IMR-90 (cell line): Measurements from ENCODE around the gene MCAM. TPM values are rescaled to one million over a fixed set of nuclear protein-coding genes. Genes with fewer than 3 reads are reported as not detected.

Experiments
- ATAC-seq: fragments of 200-7000 bp; cut with Tn5 transposase; 2 replicates; pipeline ENCODE4 v1.9.1; 2020; ENCODE audit warnings: low read depth, mild to moderate bottlenecking, moderate library complexity
- BruUV-seq: library from RNA; stranded (reverse); fragments of 400-500 nt; replicated peaks from 2 replicates; lab custom pipeline; 2021; lab: Mats Ljungman, UMichigan
- CTCF ChIA-PET: fragments of 300-600 bp; formaldehyde crosslinking; extraction: SDS; loops from one replicate; lab custom pipeline; 2021; ENCODE audit warnings: antibody characterized with exemption; lab: Yijun Ruan, JAX
- POLR2A ChIA-PET: fragments of 300-600 bp; sonication (Branson Sonifier 250); formaldehyde crosslinking; loops from one replicate; lab custom pipeline; 2022; ENCODE audit warnings: antibody characterized with exemption; ENCODE audit not compliant: unreplicated experiment; lab: Charles Lee
- DNase-seq: peaks from one replicate; pipeline ENCODE4 v3.0.0; 2013
- H2AFZ ChIP-seq: replicated peaks from 2 replicates; pipeline ENCODE3; 2013; ENCODE audit warnings: low read length, mild to moderate bottlenecking; ENCODE audit not compliant: poor library complexity
- H2AK5ac ChIP-seq: 2 replicates; pipeline ENCODE4 v1.6.1; 2013; ENCODE audit warnings: low read depth, low read length, inconsistent platforms
- H2AK9ac ChIP-seq: replicated peaks from 2 replicates; pipeline ENCODE3; 2013; ENCODE audit warnings: mild to moderate bottlenecking, low read depth, low read length, moderate library complexity; ENCODE audit not compliant: poor library complexity
- H2BK120ac ChIP-seq: 2 replicates; pipeline ENCODE4 v1.6.1; 2013; ENCODE audit warnings: low read depth, low read length, inconsistent platforms
- H2BK15ac ChIP-seq: 3 replicates; pipeline ENCODE4 v1.6.1; 2013; ENCODE audit warnings: low read depth, low read length, inconsistent platforms
- H2BK20ac ChIP-seq: 2 replicates; pipeline ENCODE4 v1.6.1; 2013; ENCODE audit warnings: low read depth, mild to moderate bottlenecking, inconsistent platforms, low read length, moderate library complexity
- H2BK5ac ChIP-seq: 2 replicates; pipeline ENCODE4 v1.6.1; 2013; ENCODE audit warnings: mild to moderate bottlenecking, low read depth, low read length, inconsistent platforms; ENCODE audit not compliant: poor library complexity, severe bottlenecking
- H3K14ac ChIP-seq: replicated peaks from 2 replicates; pipeline ENCODE4 v1.6.1; 2013; ENCODE audit warnings: low read depth, low read length, inconsistent platforms
- H3K18ac ChIP-seq: 2 replicates; pipeline ENCODE4 v1.6.1; 2013; ENCODE audit warnings: low read depth, low read length, control low read depth
- H3K23ac ChIP-seq: 2 replicates; pipeline ENCODE4 v1.6.1; 2013; ENCODE audit warnings: low read depth, low read length, inconsistent platforms
- H3K27ac ChIP-seq: 2 replicates; pipeline ENCODE4 v1.5.1; 2013; ENCODE audit warnings: mild to moderate bottlenecking, control low read depth, low read length; ENCODE audit not compliant: insufficient read depth
- H3K27me3 ChIP-seq: 2 replicates; pipeline ENCODE4 v1.6.1; 2013; ENCODE audit warnings: low read length; ENCODE audit not compliant: control insufficient read depth, insufficient read depth
- H3K36me3 ChIP-seq: 2 replicates; pipeline ENCODE4 v1.6.1; 2013; ENCODE audit warnings: low read length, mixed read lengths; ENCODE audit not compliant: control insufficient read depth, insufficient read depth
- H3K4ac ChIP-seq: 2 replicates; pipeline ENCODE4 v1.6.1; 2013; ENCODE audit warnings: low read depth, low read length, inconsistent platforms
- H3K4me1 ChIP-seq: 2 replicates; pipeline ENCODE4 v1.6.1; 2013; ENCODE audit warnings: low read length, mixed read lengths; ENCODE audit not compliant: control insufficient read depth, insufficient read depth
- H3K4me2 ChIP-seq: 2 replicates; pipeline ENCODE4 v1.6.1; 2013; ENCODE audit warnings: low read depth, mild to moderate bottlenecking, control low read depth, low read length, moderate library complexity
- H3K4me3 ChIP-seq: 2 replicates; pipeline ENCODE4 v1.5.1; 2013; ENCODE audit warnings: low read depth, mild to moderate bottlenecking, control low read depth, low read length, moderate library complexity; ENCODE audit not compliant: insufficient read depth
- H3K56ac ChIP-seq: 2 replicates; pipeline ENCODE4 v1.6.1; 2013; ENCODE audit warnings: low read length, inconsistent platforms; ENCODE audit not compliant: insufficient read depth; ENCODE audit errors: extremely low read depth
- H3K79me1 ChIP-seq, 2 experiments: 2 replicates each; pipeline ENCODE4 v1.6.1; 2013; ENCODE audit warnings: low read length in 2 of 2, inconsistent platforms in 1 of 2, low read depth in 1 of 2
- H3K9ac ChIP-seq: 2 replicates; pipeline ENCODE4 v1.6.1; 2013; ENCODE audit warnings: low read depth, low read length, control low read depth
- H3K9me1 ChIP-seq: 2 replicates; pipeline ENCODE4 v1.6.1; 2013; ENCODE audit warnings: low read length, inconsistent platforms; ENCODE audit not compliant: insufficient read depth
- H3K9me3 ChIP-seq: 2 replicates; pipeline ENCODE4 v1.6.1; 2013; ENCODE audit warnings: low read length; ENCODE audit not compliant: control insufficient read depth, insufficient read depth
- H4K20me1 ChIP-seq: 2 replicates; pipeline ENCODE4 v1.6.1; 2013; ENCODE audit warnings: low read length, inconsistent platforms; ENCODE audit not compliant: insufficient read depth
- H4K5ac ChIP-seq: 2 replicates; pipeline ENCODE4 v1.6.1; 2013; ENCODE audit warnings: mild to moderate bottlenecking, low read depth, low read length, control low read depth
- H4K8ac ChIP-seq, 2 experiments: 2 replicates each; pipeline ENCODE4 v1.6.1; 2013; ENCODE audit warnings: low read depth in 2 of 2, low read length in 2 of 2, control low read depth in 1 of 2, inconsistent platforms in 1 of 2
- H4K91ac ChIP-seq: 2 replicates; pipeline ENCODE4 v1.6.1; 2013; ENCODE audit warnings: low read depth, low read length, inconsistent platforms; ENCODE audit not compliant: insufficient read depth
- FOS ChIP-seq: fragments of 150-350 bp; IDR thresholded peaks from 2 replicates; pipeline ENCODE4 v1.6.1; 2016; ENCODE audit warnings: low read depth, low read length
- MAFK ChIP-seq: IDR thresholded peaks from 2 replicates; pipeline ENCODE4 v1.6.1; 2012; ENCODE audit warnings: low read depth, low read length, improper control_type of control experiment
- MAZ ChIP-seq: IDR thresholded peaks from 2 replicates; pipeline ENCODE4 v1.6.1; 2012; ENCODE audit warnings: low read depth, mild to moderate bottlenecking, low read length, improper control_type of control experiment, moderate library complexity, borderline replicate concordance
- POLR2A ChIP-seq: IDR thresholded peaks from 2 replicates; pipeline ENCODE4 v1.6.1; 2012; ENCODE audit warnings: mild to moderate bottlenecking, low read depth, low read length
- SMC3 ChIP-seq: fragments of 150-350 bp; IDR thresholded peaks from 2 replicates; pipeline ENCODE4 v1.6.1; 2016; ENCODE audit warnings: low read depth, mild to moderate bottlenecking, antibody characterized with exemption, low read length, moderate library complexity
- USF2 ChIP-seq: fragments of 150-350 bp; IDR thresholded peaks from 2 replicates; pipeline ENCODE4 v1.6.1; 2017; ENCODE audit warnings: mild to moderate bottlenecking, antibody characterized with exemption, low read length, low read depth
- WGBS, 2 experiments: methylation state at CpG; one replicate each; pipeline versions ENCODE4 v1.1.5 to v1.1.7; 2013; ENCODE audit warnings: missing lambda C conversion rate in 2 of 2; ENCODE audit not compliant: insufficient read length in 1 of 2; ENCODE audit errors: extremely low coverage in 2 of 2; 5-methylcytosine and 5-hydroxymethylcytosine counted together
- dilution Hi-C: fragments of 300-500 bp; cut with HindIII; formaldehyde crosslinking; loops from one replicate; pipeline ENCODE4 v1.14.3; 2018; ENCODE audit warnings: low sequenced_read_pairs; ENCODE audit not compliant: unreplicated experiment
- in situ Hi-C: fragments of 300-500 bp; cut with MboI; formaldehyde crosslinking; loops from 3 replicates; pipeline ENCODE4 v1.14.3; 2019; ENCODE audit warnings: low sequenced_read_pairs, inconsistent platforms, mixed read lengths
- intact Hi-C: fragments of 100-400 bp; cut with micrococcal nuclease; formaldehyde crosslinking; loops from 2 replicates; pipeline ENCODE4 v1.10.0; 2022
- polyA plus RNA-seq, 3 experiments: library from polyadenylated mRNA; depleted of rRNA; stranded (reverse); fragments of >200 nt; gene quantifications; 2 replicates each; pipeline ENCODE4 v1.2.3, GENCODE V29; 2012; ENCODE audit warnings: low replicate concordance in 1 of 3
- total RNA-seq: library from RNA; depleted of rRNA; stranded (reverse); fragments of >200 nt; gene quantifications from 2 replicates; pipeline ENCODE4 v1.2.3, GENCODE V29; 2012

The MCAM gene
- total and polyA plus RNA-seq, 2 of the 4 experiments (the other 2 are of a cell fraction): 95.1 to 131 TPM

- TF ChIP-seq MAFK: no peak
Observed at GRCh38 chr11:119342362-119343130, 25.6 kb upstream of the MCAM start (continued).

GRCh38 chr11:119342023-119342300 lies 25.0 kb upstream of the MCAM start:
- H3K23ac ChIP-seq: no peak overlapping the region
- no peak overlapping the region for H3K4me3 ChIP-seq
- intact Hi-C loops: no loop called here
- no peak overlapping the region for H2BK120ac ChIP-seq
- POLR2A ChIA-PET: no interaction called here
- peaks cover 14% of the 10 kb centered on the region for H3K27me3 ChIP-seq
- H4K91ac ChIP-seq: no peak overlapping the region
- WGBS, 2 experiments: 81% methylated on average over 3 of the region's 7 CpGs; no CpG with 5 or more reads in 1 of the 2 experiments
- H3K14ac ChIP-seq: no peak overlapping the region
- H2BK15ac ChIP-seq: no peak overlapping the region
- peak overlapping the region; percentile 48 for H2AFZ ChIP-seq
- dilution Hi-C loops: no loop called here
- no peak overlapping the region for H2BK5ac ChIP-seq
- peak overlapping the region; percentile 52; the same call in 1 of the 2 replicates for H2AK5ac ChIP-seq
- no TSS peak for BruUV-seq
- no peak overlapping the region for H4K5ac ChIP-seq
- H3K56ac ChIP-seq: no peak overlapping the region
- H3K4ac ChIP-seq: no peak overlapping the region
- H3K9me3 ChIP-seq: no peaks in the 10 kb centered on the region
- H3K4me1 ChIP-seq: peaks cover 17% of the 10 kb centered on the region
- no peak overlapping the region for H3K9ac ChIP-seq
- H2BK20ac ChIP-seq: no peak overlapping the region
- no peak overlapping the region for H3K18ac ChIP-seq
- TF ChIP-seq USF2: no peak
- no peak for TF ChIP-seq MAFK
- TF ChIP-seq MAZ: no peak
- no peak for TF ChIP-seq POLR2A
- no peak for TF ChIP-seq SMC3
- no peak for TF ChIP-seq FOS
- H3K9me1 ChIP-seq: no peaks in the 10 kb centered on the region
- no peak overlapping the region for H4K8ac ChIP-seq
- peaks cover 9 to 20% of the 10 kb centered on the region in 2 experiments; a peak in 3 of 4 replicates for H3K79me1 ChIP-seq
- ATAC-seq (no peak), DNase-seq (no peak)
- H3K27ac ChIP-seq: no peak overlapping the region
- in situ Hi-C loops: no loop called here
- no peaks in the 10 kb centered on the region for H3K36me3 ChIP-seq
- H4K20me1 ChIP-seq: peaks cover 5% of the 10 kb centered on the region; the same call in 1 of the 2 replicates
- CTCF ChIA-PET: interaction anchor here (1.2 kb wide), 1 partner anchor 14 kb away, joined by 3 read pairs; no protein-coding TSS in a partner anchor
- no peak overlapping the region for H3K4me2 ChIP-seq
- H2AK9ac ChIP-seq: no peak overlapping the region
